Panc1 (cell line): Measurements from ENCODE around the gene MARK2. TPM values are rescaled to one million over a fixed set of nuclear protein-coding genes. Genes with fewer than 3 reads are reported as not detected.
"Not testable (repeated sequence)": the region's sequence is repeated elsewhere in the genome, so short reads cannot be mapped to it uniquely, and the experiment has no call there.

Source experiments
- ATAC-seq: fragments of 200-7000 bp; cut with Tn5 transposase; 2 replicates; pipeline ENCODE4 v1.9.1; 2020; ENCODE audit warnings: mild to moderate bottlenecking, moderate library complexity
- BruUV-seq: library from RNA; stranded (reverse); fragments of 400-500 nt; replicated peaks from 2 replicates; lab custom pipeline; 2021; lab: Mats Ljungman, UMichigan
- CTCF ChIA-PET: fragments of 300-600 bp; sonication (Branson Sonifier 250); formaldehyde crosslinking; loops from one replicate; lab custom pipeline; 2022; ENCODE audit warnings: antibody characterized with exemption; lab: Charles Lee
- POLR2A ChIA-PET: fragments of 300-600 bp; sonication (Branson Sonifier 250); formaldehyde crosslinking; loops from one replicate; lab custom pipeline; 2022; ENCODE audit warnings: antibody characterized with exemption; lab: Charles Lee
- DNase-seq: peaks from one replicate; pipeline ENCODE4 v3.0.0-alpha.2; 2010; ENCODE audit warnings: low read depth, low spot score
- H3K27ac ChIP-seq: 2 replicates; pipeline ENCODE4 v1.5.1; 2011; ENCODE audit warnings: mild to moderate bottlenecking, low read length, inconsistent platforms
- H3K27me3 ChIP-seq: fragments of 200-500 bp; sonication (Bioruptor generic); 2 replicates; pipeline ENCODE4 v1.6.0; 2014; ENCODE audit warnings: low read length, inconsistent platforms; ENCODE audit not compliant: control insufficient read depth, insufficient read depth
- H3K36me3 ChIP-seq: fragments of 200-500 bp; sonication (Bioruptor generic); 2 replicates; pipeline ENCODE4 v1.5.1; 2014; ENCODE audit warnings: inconsistent platforms, mild to moderate bottlenecking, low read length, moderate library complexity; ENCODE audit not compliant: control insufficient read depth, insufficient read depth
- H3K4me1 ChIP-seq: 2 replicates; pipeline ENCODE4 v1.5.1; 2011; ENCODE audit warnings: inconsistent platforms, mild to moderate bottlenecking, low read length, moderate library complexity; ENCODE audit not compliant: control insufficient read depth, insufficient read depth
- H3K4me3 ChIP-seq, 2 experiments: 2 replicates each; pipeline ENCODE4 v1.5.1; 2011 to 2012; ENCODE audit warnings: low read depth in 2 of 2, low read length in 2 of 2, mild to moderate bottlenecking in 2 of 2, inconsistent platforms in 1 of 2, moderate library complexity in 1 of 2
- H3K9me3 ChIP-seq: fragments of 200-500 bp; sonication (Bioruptor generic); 2 replicates; pipeline ENCODE4 v1.5.1; 2014; ENCODE audit warnings: low read depth, mild to moderate bottlenecking, inconsistent platforms, low read length, moderate library complexity; ENCODE audit not compliant: control insufficient read depth, insufficient read depth
- CTCF ChIP-seq: fragments of 450-650 bp; IDR thresholded peaks from 2 replicates; pipeline ENCODE4 v1.5.1; 2017; ENCODE audit warnings: mild to moderate bottlenecking
- POLR2AphosphoS5 ChIP-seq: IDR thresholded peaks from 2 replicates; pipeline ENCODE4 v1.6.1; 2012; ENCODE audit warnings: mild to moderate bottlenecking, low read depth, low read length, moderate library complexity
- REST ChIP-seq, 2 experiments: IDR thresholded peaks; 2 replicates each; pipeline ENCODE4 v1.6.1; 2011 to 2012; ENCODE audit warnings: low read depth in 2 of 2, control low read depth in 1 of 2, low read length in 1 of 2, mild to moderate bottlenecking in 1 of 2, moderate library complexity in 1 of 2; ENCODE audit not compliant: insufficient read depth in 1 of 2
- SIN3A ChIP-seq: IDR thresholded peaks from 2 replicates; pipeline ENCODE4 v1.6.1; 2012; ENCODE audit warnings: low read depth, mild to moderate bottlenecking, low read length, moderate library complexity, borderline replicate concordance; ENCODE audit not compliant: insufficient read depth
- TCF7L2 ChIP-seq: IDR thresholded peaks from 2 replicates; pipeline ENCODE4 v1.6.1; 2011; ENCODE audit warnings: mild to moderate bottlenecking, low read depth, low read length, inconsistent platforms
- in situ Hi-C: cut with HindIII; loops from 2 replicates; pipeline ENCODE4 v1.10.0; 2016; ENCODE audit warnings: low sequenced_read_pairs, low pct_unique_long_range_greater_than_20kb
- intact Hi-C: fragments of 100-400 bp; cut with micrococcal nuclease; formaldehyde crosslinking; loops from one replicate; pipeline ENCODE4 v1.10.0; 2022; ENCODE audit not compliant: unreplicated experiment
- total RNA-seq: library from RNA; stranded (reverse); gene quantifications from one replicate; pipeline ENCODE4 v1.2.1, GENCODE V29; 2021; ENCODE audit not compliant: unreplicated experiment

MARK2 gene
- total RNA-seq, 1 experiment from 2014 or later = 41.1 TPM

- Histone ChIP-seq H3K4me1 (0 out of 2 replicates have a peak, but pooled peaks cover 4% of the 10 kb centered on the region), H3K27me3 (no peaks in the 10 kb centered on the region), H3K4me3 (no peak overlapping the region), H3K27ac (no peak overlapping the region), H3K36me3 (no peaks in the 10 kb centered on the region), H3K9me3 (no peaks in the 10 kb centered on the region)
- no TSS peak for BruUV-seq
- intact Hi-C loops (no loop called here), in situ Hi-C loops (no loop called here)
- ATAC-seq (no peak), DNase-seq (no peak)
- TF ChIP-seq REST (IDR thresholded peaks at IDR 0.05; ENCODE audit: insufficient read depth in 1 of 2, low read depth in 2 of 2, low read length in 1 of 2) (no peak), TCF7L2 (no peak), POLR2AphosphoS5 (no peak), SIN3A (no peak), CTCF (no peak)
- ChIA-PET CTCF (no interaction called here), POLR2A (interaction anchor here (0.7 kb wide), 1 partner anchor 17 kb away, joined by 5 read pairs; no protein-coding TSS in a partner anchor)
Observed at GRCh38 chr11:63858628-63859550, 20.0 kb downstream of the MARK2 start.

- no peaks in the 10 kb centered on the region for H3K9me3 ChIP-seq
- in situ Hi-C loops (no loop called here), intact Hi-C loops (no loop called here)
- no peaks in the 10 kb centered on the region for H3K36me3 ChIP-seq
- no TSS peak for BruUV-seq
- DNase-seq (no peak), ATAC-seq (peak; percentile 60)
- CTCF ChIA-PET = interaction anchor here (0.7 kb wide), 1 partner anchor 15 kb away, joined by 3 read pairs; no protein-coding TSS in a partner anchor
- H3K27ac ChIP-seq = no peak overlapping the region
- no peaks in the 10 kb centered on the region for H3K27me3 ChIP-seq
- 0 out of 2 replicates have a peak, but pooled peaks cover 4% of the 10 kb centered on the region for H3K4me1 ChIP-seq
- POLR2A ChIA-PET = interaction anchor here (0.5 kb wide), 3 partner anchors 23 to 264 kb away, joined by 3 to 4 read pairs (median 3); no protein-coding TSS in a partner anchor
- no peak overlapping the region for H3K4me3 ChIP-seq
- TF ChIP-seq SIN3A (no peak), POLR2AphosphoS5 (no peak), CTCF (no peak), TCF7L2 (no peak), REST (IDR thresholded peaks at IDR 0.05; ENCODE audit: insufficient read depth in 1 of 2, low read depth in 2 of 2, low read length in 1 of 2) (no peak)
Observed at GRCh38 chr11:63862923-63863322, 24.0 kb downstream of the MARK2 start.

GRCh38 chr11:63863620-63864019, 24.7 kb downstream of the MARK2 start:
- DNase-seq, H3K27ac ChIP-seq, H3K4me1 ChIP-seq, H3K36me3 ChIP-seq, H3K27me3 ChIP-seq, H3K4me3 ChIP-seq, H3K9me3 ChIP-seq, CTCF ChIA-PET, BruUV-seq, intact Hi-C loops, in situ Hi-C loops, ATAC-seq: not testable (repeated sequence)
- POLR2A ChIA-PET = interaction anchor here (0.5 kb wide), 1 partner anchor 24 kb away, joined by 3 read pairs; no protein-coding TSS in a partner anchor
